GF-D8 (cell line): ENCODE measurements around the gene CYB561.

ENCODE experiments used
- DNase-seq: peaks from one replicate; lab custom pipeline; 2025; lab: John Stamatoyannopoulos, UW

Gene CYB561

GRCh38 chr17:63445954-63446752 lies at the start of gene CYB561:
Gene CYB561 (minus strand): TSS chr17:63446306. CDS start chr17:63437547, 8,759 bp downstream.
- peak; percentile 11 for DNase-seq

GRCh38 chr17:63495491-63495890 lies 49.4 kb upstream of the CYB561 start:
- DNase-seq: no peak

- no peak for DNase-seq
Observed at GRCh38 chr17:63494300-63494928, 48.3 kb upstream of the CYB561 start.

- no peak for DNase-seq
Observed at GRCh38 chr17:63493411-63493810, 47.3 kb upstream of the CYB561 start.

GRCh38 chr17:63492940-63493339 lies 46.8 kb upstream of the CYB561 start:
- DNase-seq: no peak

- DNase-seq: no peak
Observed at GRCh38 chr17:63491977-63492618, 46.0 kb upstream of the CYB561 start.

GRCh38 chr17:63491413-63491812 lies 45.3 kb upstream of the CYB561 start:
- DNase-seq: no peak

- DNase-seq: no peak
Observed at GRCh38 chr17:63490858-63491400, 44.8 kb upstream of the CYB561 start.

GRCh38 chr17:63490329-63490728 lies 44.2 kb upstream of the CYB561 start:
- no peak for DNase-seq

GRCh38 chr17:63489291-63489690 lies 43.2 kb upstream of the CYB561 start:
- no peak for DNase-seq

- no peak for DNase-seq
Observed at GRCh38 chr17:63488851-63489250, 42.7 kb upstream of the CYB561 start.

GRCh38 chr17:63487014-63487339 lies 40.9 kb upstream of the CYB561 start:
- no peak for DNase-seq

- no peak for DNase-seq
Observed at GRCh38 chr17:63486317-63487013, 40.4 kb upstream of the CYB561 start.

GRCh38 chr17:63483655-63484575 lies 37.8 kb upstream of the CYB561 start:
- no peak for DNase-seq

GRCh38 chr17:63483038-63483437 lies 36.9 kb upstream of the CYB561 start:
- no peak for DNase-seq

- DNase-seq: no peak
Observed at GRCh38 chr17:63482509-63482908, 36.4 kb upstream of the CYB561 start.

- DNase-seq: no peak
Observed at GRCh38 chr17:63481488-63481870, 35.4 kb upstream of the CYB561 start.

GRCh38 chr17:63480826-63481487 lies 34.9 kb upstream of the CYB561 start:
- no peak for DNase-seq

GRCh38 chr17:63480192-63480784 lies 34.2 kb upstream of the CYB561 start:
- no peak for DNase-seq

- DNase-seq: no peak
Observed at GRCh38 chr17:63479495-63480184, 33.5 kb upstream of the CYB561 start.
